ENCODE data around the gene ATPAF1.

Gene ATPAF1

GRCh38 chr1:46643368-46643775 lies 24.8 kb downstream of the ATPAF1 start (continued):
- TF ChIP-seq ZBTB44 (tag by site-specific recombination; IDR thresholded peaks at IDR 0.05) (peak; percentile 99), ZNF558 (tag by site-specific recombination; IDR thresholded peaks at IDR 0.05) (peak; percentile 26; the same call in 1 of the 2 replicates), ZNF221 (tag by site-specific recombination; IDR thresholded peaks at IDR 0.05; ENCODE audit: borderline replicate concordance) (0 out of 2 replicates have a peak, but pooled peaks have one; percentile 35), ZNF660 (tag by site-specific recombination; IDR thresholded peaks at IDR 0.05) (peak; percentile 38; the same call in 1 of the 2 replicates), ZNF639 (tag by site-specific recombination; IDR thresholded peaks at IDR 0.05) (0 out of 2 replicates have a peak, but pooled peaks have one; percentile 22), MYNN (tag by site-specific recombination; IDR thresholded peaks at IDR 0.05; ENCODE audit: borderline replicate concordance) (no peak), ZNF394 (tag by site-specific recombination; IDR thresholded peaks at IDR 0.05; ENCODE audit: borderline replicate concordance) (peak; percentile 22; the same call in 1 of the 2 replicates), ZNF560 (tag by site-specific recombination; IDR thresholded peaks at IDR 0.05; ENCODE audit: borderline replicate concordance) (no peak), GLIS2 (tag by site-specific recombination; IDR thresholded peaks at IDR 0.05) (no peak), ZNF114 (tag by site-specific recombination; IDR thresholded peaks at IDR 0.05) (no peak), ZBTB1 (tag by site-specific recombination; IDR thresholded peaks at IDR 0.05) (peak; percentile 45; the same call in 1 of the 2 replicates), PRDM10 (tag by site-specific recombination; IDR thresholded peaks at IDR 0.05) (peak; percentile 80), PRDM6 (tag by site-specific recombination; IDR thresholded peaks at IDR 0.05) (peak; percentile 99), ZNF10 (tag by site-specific recombination; IDR thresholded peaks at IDR 0.05) (peak; percentile 49), BCL11A (tag by site-specific recombination; IDR thresholded peaks at IDR 0.05; ENCODE audit: low read depth) (0 out of 2 replicates have a peak, but pooled peaks have one; percentile 77), ZNF792 (tag by site-specific recombination; IDR thresholded peaks at IDR 0.05) (peak; percentile 96), ZNF26 (tag by site-specific recombination; IDR thresholded peaks at IDR 0.05) (no peak), ZNF148 (tag by site-specific recombination; IDR thresholded peaks at IDR 0.05; ENCODE audit: borderline replicate concordance) (no peak), ZNF121 (tag by site-specific recombination; IDR thresholded peaks at IDR 0.05) (no peak), ZNF416 (tag by site-specific recombination; IDR thresholded peaks at IDR 0.05) (0 out of 2 replicates have a peak, but pooled peaks have one; percentile 58), ZNF76 (tag by site-specific recombination; IDR thresholded peaks at IDR 0.05; ENCODE audit: borderline replicate concordance, low read depth) (0 out of 2 replicates have a peak, but pooled peaks have one; percentile 25), FEZF1 (tag by site-specific recombination; IDR thresholded peaks at IDR 0.05) (peak; percentile 100), ZNF600 (tag by site-specific recombination; IDR thresholded peaks at IDR 0.05) (peak; percentile 90), ZNF184 (tag by site-specific recombination; IDR thresholded peaks at IDR 0.05) (peak; percentile 58; the same call in 1 of the 2 replicates), ZNF596 (tag by site-specific recombination; IDR thresholded peaks at IDR 0.05) (peak; percentile 59; the same call in 1 of the 2 replicates), ZNF629 (tag by site-specific recombination; IDR thresholded peaks at IDR 0.05) (peak; percentile 82), ZBTB17 (tag by site-specific recombination; IDR thresholded peaks at IDR 0.05) (peak; percentile 77)

Data from HEK293 (cell line).